ENCODE results near the gene MYMX. TPM values are rescaled to one million over a fixed set of nuclear protein-coding genes. Genes with fewer than 3 reads are reported as not detected.
A peak's percentile ranks its signal among the peaks of the same experiment; 100 is the strongest.

The MYMX gene
- total and polyA plus RNA-seq, 2 of the 13 experiments (the other 11 are each of a cell fraction or from before 2014, with no cell fraction given), result not detected

GRCh38 chr6:44176130-44176761 is 40.5 kb upstream of the MYMX start:
- no peak for FAIRE-seq
- H3K27me3 ChIP-seq (ENCODE audit: control insufficient read depth in 1 of 2, insufficient read depth in 2 of 2, low read length in 2 of 2), result peaks cover 0 to 14% of the 10 kb centered on the region in 2 experiments; a peak in 2 of 5 replicates
- H3K79me2 ChIP-seq (ENCODE audit: insufficient read depth, low read length), result no peaks in the 10 kb centered on the region
- peak overlapping the region in 1 of 3 experiments; percentile 3; a peak in 1 of 6 replicates for H3K4me3 ChIP-seq (replicated peaks in 1 of 3; ENCODE audit: insufficient read depth in 1 of 3, low read depth in 2 of 3, low read length in 3 of 3)
- no peak overlapping the region for H2AFZ ChIP-seq (ENCODE audit: low read length)
- H3K27ac ChIP-seq (ENCODE audit: extremely low read length, insufficient read depth, low read length), result no peak overlapping the region
- DNase-seq (ENCODE audit: low spot score), result no peak
- no peaks in the 10 kb centered on the region for H4K20me1 ChIP-seq (ENCODE audit: insufficient read depth, low read length)
- TF ChIP-seq HDAC2 (CRISPR knock-in tag; IDR thresholded peaks at IDR 0.05) (no peak), ZFX (CRISPR knock-in tag; IDR thresholded peaks at IDR 0.05; ENCODE audit: low read depth) (peak; percentile 30; the same call in 1 of the 2 replicates), ZNF546 (CRISPR knock-in tag; conservative IDR thresholded peaks at IDR 0.05) (0 out of 2 replicates have a peak, but pooled peaks have one; percentile 42), ZNF703 (CRISPR knock-in tag; IDR thresholded peaks at IDR 0.05; ENCODE audit: borderline replicate concordance) (no peak), ZNF230 (CRISPR knock-in tag; IDR thresholded peaks at IDR 0.05) (no peak), GTF3A (CRISPR knock-in tag; conservative IDR thresholded peaks at IDR 0.05) (no peak), PRDM15 (CRISPR knock-in tag; IDR thresholded peaks at IDR 0.05) (peak; percentile 81)
- in situ Hi-C loops (cut with HindIII; ENCODE audit: extremely low pct_ligation_motif_present, low pct_unique_long_range_greater_than_20kb) (no loop called here), intact Hi-C loops (cut with micrococcal nuclease; ENCODE audit: unreplicated experiment) (no loop called here)
- H3K4me2 ChIP-seq (ENCODE audit: low read depth, low read length), result peak overlapping the region; percentile 11; the same call in 1 of the 2 replicates
- H3K9me3 ChIP-seq (ENCODE audit: low read length), result no peaks in the 10 kb centered on the region
- no TSS peak for BruUV-seq (replicated peaks)
- ChIA-PET POLR2A (interaction anchor here (1.5 to 3.3 kb wide), 2 partner anchors 47 to 60 kb away, joined by 5 to 14 read pairs; partner anchors contain the start of gene SLC29A1), CTCF (ENCODE audit: low intra/inter-chr PET ratio, low total read pairs) (no interaction called here)
- WGBS (ENCODE audit: low lambda C conversion rate), result 45% methylated on average over 15 of the region's 15 CpGs
- H3K9ac ChIP-seq (ENCODE audit: insufficient read depth, low read depth, low read length), result no peak overlapping the region
- peaks cover 69% of the 10 kb centered on the region for H3K4me1 ChIP-seq (ENCODE audit: insufficient read depth, low read length)
- ATAC-seq, result no peak
- H3K36me3 ChIP-seq (replicated peaks in 1 of 2; ENCODE audit: control insufficient read depth in 1 of 2, insufficient read depth in 2 of 2, low read length in 2 of 2), result no peaks in the 10 kb centered on the region
